T-helper 22 cell (primary cell): ENCODE measurements around the gene SEC63.
"Not testable (repeated sequence)": the region's sequence is repeated elsewhere in the genome, so short reads cannot be mapped to it uniquely, and the experiment has no call there.

Experiments used
- DNase-seq: peaks from one replicate; pipeline ENCODE4 v3.0.0-alpha.2; 2020; ENCODE audit warnings: low read depth

The SEC63 gene

DNA sequence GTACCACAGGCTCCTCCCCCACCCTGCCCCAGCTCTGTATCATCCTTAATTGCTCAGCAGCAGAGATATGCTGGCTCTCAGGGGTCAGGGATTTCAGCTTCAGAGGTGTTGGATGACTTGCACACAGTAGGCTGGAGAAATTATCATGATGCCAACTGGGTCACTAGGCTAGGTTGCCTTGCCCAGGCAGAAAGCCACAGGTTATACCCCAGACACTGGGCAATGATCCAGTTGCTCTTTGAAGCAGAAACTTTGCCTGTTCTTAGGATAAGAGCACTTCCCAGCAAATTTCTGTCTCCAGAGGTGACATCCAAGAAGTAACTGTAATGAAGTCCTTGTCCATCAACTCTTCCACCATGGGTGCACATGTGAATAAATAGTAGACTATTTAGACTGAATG lies 95.6 kb downstream of the SEC63 start:
- no peak for DNase-seq

DNA sequence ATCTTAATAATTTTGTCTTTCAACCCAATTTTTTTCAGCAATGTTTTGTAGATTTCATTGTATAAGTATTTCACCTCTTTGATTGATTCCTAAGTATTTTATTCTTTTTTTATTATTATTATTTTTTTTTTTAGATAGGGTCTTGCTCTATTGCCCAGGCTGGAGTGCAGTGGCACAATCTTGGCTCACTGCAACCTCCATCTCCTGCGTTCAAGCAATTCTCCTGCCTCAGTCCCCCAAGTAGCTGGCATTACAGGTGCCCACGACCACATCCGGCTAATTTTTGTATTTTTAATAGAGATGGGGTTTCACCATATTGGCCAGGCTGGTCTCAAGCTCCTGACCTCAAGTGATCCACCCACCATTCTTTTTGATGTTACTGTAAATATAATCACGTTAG lies 97.0 kb downstream of the SEC63 start:
- not testable (repeated sequence) for DNase-seq

DNA sequence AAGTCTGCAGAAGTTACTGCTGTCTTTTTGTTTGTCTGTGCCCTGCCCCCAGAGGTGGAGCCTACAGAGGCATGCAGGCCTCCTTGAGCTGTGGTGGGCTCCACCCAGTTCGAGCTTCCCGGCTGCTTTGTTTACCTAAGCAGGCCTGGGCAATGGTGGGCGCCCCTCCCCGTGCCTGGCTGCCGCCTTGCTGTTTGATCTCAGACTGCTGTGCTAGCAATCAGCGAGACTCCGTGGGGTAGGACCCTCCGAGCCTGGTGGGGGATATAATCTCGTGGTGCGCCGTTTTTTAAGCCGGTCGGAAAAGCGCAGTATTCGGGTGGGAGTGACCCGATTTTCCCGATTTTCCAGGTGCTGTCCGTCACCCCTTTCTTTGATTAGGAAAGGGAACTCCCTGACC lies 97.9 kb downstream of the SEC63 start:
- DNase-seq, result not testable (repeated sequence)

DNA sequence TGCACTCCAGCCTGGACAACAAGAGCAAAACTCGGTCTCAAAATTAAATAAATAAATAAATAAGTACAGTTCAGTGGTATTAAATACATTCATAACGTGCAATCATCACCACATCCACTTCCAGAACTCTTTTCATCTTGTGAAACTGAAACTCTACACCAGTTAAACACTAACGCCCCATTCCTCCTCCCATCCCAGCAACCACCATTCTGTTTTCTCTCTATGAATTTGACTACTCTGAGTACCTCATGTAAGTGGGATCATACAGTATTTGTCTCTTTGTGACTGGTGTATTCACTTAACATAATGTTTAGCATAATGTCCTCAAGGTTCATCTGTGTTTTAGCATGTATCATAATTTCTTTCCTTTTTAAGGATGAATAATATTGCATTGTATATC lies 104.8 kb downstream of the SEC63 start:
- DNase-seq, result no peak

DNA sequence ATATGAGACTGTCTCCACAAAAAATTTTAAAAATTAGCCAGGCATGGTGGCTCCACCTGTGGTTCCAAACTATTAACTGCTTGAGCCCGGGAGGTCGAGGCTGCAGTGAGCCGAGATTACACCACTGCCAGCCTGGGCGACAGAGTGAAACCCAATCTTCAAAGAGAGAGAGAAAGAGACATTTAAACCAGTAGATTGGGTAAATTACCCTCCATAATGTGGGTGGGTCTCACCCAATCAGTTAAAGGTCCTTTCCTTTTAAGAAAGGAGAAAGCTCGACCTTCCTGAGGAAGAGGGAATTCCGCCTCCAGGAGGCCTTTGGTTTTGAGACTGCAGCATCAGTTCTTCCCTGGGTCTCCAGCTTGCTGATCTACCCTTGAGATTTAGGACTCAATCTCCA lies 108.7 kb downstream of the SEC63 start:
- DNase-seq, result no peak

GRCh38 chr6:107847844-107848802 lies 109.9 kb downstream of the SEC63 start:
- peak; percentile 56 for DNase-seq

DNA sequence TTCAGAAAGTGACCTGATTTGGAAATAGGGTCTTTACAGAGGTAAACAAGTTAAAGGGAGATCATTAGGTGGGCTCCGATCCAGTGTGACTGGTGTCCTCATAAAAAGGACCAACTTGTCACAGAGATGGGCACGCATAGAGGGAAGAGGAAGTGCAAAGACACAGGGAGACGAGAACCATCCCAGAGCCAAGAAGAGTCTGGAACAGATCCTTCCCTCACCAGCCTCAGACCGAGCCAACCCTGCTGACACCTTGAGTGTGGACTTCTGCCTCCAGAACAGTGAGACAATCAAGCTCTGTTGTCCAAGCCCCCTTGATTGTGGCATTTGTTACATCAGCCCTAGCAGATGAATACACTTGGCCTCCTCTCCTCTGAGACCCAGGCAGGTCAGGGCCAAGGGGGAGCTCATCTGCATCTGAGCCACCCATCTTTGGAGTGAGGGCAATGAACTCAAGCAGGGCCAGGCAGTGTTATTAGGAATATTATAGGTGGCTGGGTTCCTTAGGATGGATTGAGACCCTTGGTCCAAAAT lies 111.7 kb downstream of the SEC63 start:
- no peak for DNase-seq

DNA sequence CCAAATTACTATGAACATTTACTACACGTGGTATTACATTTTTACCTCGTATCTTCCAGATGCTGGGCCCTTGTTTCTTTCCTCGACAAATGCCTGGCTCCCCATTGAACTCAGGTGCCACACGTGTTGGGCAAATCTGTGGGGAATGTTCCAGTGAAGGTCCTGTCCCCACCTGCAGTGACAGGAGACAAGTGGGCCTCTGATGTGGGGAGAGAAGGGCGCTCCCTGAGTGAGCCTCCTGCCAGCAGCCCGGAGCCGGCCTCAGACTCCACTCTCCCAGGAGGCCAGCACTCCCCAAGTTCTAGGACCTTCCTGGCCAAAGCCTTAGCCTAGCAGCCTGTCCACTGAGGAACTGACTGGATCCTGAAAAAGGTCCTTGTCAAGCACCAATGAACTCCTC lies 112.2 kb downstream of the SEC63 start:
- DNase-seq, result no peak

- no peak for DNase-seq
Observed at GRCh38 chr6:107843400-107843799, 114.6 kb downstream of the SEC63 start.

DNA sequence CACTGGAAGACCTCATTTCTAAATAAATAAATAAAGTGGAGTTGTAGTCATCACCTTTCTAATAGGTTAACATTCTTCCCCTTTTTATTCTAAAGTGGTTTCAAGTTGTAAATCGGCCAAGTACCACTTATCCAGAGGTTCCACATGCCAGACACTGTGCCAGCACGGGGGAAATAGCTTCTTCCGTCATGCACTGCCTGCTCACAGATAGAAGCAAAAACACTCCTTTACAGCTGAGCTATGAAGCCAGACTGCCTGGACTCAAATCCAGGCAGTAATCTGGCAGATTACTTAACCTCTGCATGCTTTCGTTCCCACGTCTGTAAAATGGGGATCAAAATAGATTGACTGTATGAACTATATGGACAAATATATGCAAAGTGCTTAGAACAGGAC lies 116.7 kb downstream of the SEC63 start:
- no peak for DNase-seq

DNA sequence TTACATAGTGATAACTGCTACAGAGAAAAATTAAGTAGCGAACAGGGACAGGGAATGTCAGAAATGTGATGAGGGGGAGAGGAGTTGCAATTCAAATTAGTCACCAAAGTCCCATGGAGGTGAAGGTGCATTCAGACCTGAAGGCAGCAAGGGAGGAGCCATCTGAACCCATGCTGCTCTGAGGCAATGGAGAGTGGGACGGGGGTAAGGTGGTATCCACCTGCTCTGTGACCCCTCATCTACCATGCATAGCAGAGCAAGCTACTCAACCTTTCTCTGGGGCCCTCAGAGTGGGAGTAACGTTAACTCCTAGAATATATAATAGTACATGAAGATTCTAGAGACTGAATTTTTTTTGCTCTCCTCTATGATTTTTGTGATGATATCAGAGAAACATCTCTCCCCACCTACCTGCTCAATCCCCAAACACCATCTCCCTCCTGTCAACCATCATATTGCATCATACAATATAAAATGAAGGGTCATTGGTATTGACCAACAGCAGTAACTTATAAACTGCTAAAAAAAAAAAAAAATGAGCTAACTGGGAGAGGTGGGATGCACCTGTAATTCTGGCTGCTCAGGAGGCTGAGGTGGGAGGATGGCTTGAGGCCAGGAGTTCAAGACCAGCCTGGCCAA lies 117.3 kb downstream of the SEC63 start:
- DNase-seq, result no peak

GRCh38 chr6:107833136-107833535 lies 124.9 kb downstream of the SEC63 start:
- DNase-seq, result no peak

GRCh38 chr6:107832151-107833056 lies 125.6 kb downstream of the SEC63 start:
- no peak for DNase-seq

DNA sequence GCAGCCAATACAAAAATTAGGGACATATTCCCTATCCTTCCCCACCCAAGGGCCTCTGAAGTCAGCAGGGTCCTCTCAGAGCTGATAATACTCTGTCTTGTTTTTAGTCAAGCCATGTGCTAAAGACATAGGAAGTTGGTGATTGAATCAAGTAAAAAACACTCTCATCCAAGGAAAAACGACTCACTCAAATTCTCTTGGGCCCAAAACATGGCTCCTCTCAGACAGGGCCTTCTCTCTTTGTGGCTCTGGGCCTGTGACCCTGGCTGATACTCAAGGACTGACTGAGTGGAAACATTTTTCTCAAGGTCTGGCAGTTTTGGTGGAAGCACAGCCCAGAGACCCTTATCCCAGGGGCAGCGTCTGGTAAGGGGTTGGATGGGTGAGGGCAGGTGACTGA lies 127.9 kb downstream of the SEC63 start:
- DNase-seq, result no peak

DNA sequence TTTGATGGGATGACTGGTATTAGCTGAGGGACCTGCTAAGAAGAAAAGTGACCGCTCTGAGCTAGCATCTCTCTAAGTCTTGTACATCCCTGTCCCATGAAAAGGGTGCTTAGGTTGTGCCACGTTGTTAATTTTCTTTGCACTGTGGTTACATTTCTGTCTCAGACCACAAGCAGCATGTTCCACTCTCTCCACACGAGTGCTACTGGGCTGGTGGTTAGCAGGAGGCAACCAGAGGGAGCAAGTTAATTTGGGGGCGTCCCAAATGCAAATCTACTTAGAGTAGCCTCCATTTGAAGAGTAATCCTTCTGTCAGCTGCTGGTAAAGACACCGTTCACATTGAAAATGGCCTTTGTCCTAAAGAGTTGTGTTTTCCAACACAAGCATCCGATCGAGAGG lies 130.5 kb downstream of the SEC63 start:
- DNase-seq, result no peak

DNA sequence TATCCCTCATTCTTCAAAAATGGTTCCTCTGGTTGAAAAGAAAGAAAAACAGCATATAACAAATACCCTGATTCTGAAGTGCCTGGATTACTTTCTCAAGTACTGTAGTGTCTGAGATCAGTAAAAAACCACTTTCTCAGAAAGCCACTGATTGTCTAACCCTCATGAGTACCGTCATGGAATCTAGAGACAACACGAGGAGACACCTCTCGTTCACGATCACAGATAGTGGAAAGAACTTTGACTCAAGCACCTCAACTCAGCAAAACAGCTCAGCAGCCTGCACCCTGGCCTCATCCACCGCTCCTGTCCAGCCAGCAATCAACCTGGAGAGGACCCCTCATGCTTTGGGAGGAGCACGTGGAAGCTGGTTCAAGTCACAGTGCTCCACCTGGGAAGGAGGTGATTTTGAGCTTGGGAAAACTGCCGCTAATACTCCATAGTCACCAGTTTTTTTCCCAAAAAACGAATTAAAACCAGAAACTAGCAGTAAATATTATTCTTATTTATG lies 134.9 kb downstream of the SEC63 start:
- peak; percentile 32 for DNase-seq

- peak; percentile 25 for DNase-seq
Observed at GRCh38 chr6:107822176-107823046, 135.6 kb downstream of the SEC63 start.

DNA sequence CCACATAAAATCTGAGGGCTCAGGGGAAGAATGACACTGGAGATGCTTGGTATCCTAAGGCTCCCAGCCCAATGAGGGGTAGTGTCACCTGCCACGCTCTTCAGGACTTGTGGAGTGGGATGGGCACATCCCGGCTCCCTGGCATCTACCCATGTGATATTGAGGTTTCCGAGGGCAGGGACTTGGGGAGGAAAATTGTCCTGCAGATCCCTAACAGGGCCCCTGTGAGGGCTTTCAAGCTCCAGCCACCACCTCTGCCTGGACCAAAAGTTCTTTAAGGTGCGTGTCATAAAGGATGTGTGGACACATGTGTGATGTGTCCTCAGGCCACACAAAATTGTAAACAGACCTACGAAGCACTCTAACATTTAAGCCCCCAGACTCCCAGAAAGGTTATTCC lies 136.4 kb downstream of the SEC63 start:
- DNase-seq, result no peak

DNA sequence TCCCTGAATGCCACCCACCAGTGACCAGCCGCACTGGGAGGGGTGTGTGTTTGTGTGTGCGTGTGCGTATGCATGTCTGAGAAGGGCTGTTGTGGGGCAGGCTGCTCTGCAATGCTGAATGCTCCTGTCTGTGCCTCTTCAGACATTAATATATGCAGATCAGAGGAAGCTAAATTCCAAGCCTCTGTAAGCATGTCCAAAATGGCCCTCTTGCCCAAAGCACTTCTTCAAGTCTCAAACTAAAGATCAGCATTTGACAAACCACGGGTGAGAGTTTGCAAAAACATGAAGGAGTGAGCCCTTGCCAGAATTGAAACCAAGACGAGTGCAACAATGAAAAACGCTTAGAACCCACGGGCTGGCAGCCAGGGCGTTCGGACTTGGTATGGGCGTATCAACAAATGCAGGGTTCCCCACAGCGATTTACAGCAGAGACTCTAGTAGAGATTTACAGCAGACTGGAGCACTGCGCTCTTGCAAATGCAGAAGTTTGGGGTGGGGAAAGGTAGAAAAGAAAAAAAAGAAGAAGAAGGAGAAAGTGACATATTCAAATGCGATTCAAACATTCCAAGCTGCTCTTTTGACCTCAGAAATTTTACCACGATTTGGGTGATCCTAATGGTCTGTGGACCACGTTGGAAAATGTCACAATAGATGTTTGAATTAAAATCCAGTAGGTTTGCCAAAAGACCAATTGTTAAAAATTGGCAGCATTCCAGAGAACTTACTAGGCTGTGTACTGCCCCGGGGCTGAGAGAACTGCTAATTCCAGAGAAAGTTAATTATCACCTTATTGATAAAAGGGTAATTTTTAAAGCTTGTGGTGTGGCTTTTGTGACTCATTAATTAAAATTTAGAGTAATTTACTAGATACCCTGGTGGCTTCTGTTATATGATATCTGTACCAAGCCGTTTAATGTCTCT lies 137.4 kb downstream of the SEC63 start:
- DNase-seq, result no peak

GRCh38 chr6:107819964-107820337 lies 138.1 kb downstream of the SEC63 start:
- DNase-seq, result no peak
